ENCODE data around the gene NIPBL. TPM values are rescaled to one million over a fixed set of nuclear protein-coding genes. Genes with fewer than 3 reads are reported as not detected.

Gene NIPBL
- total RNA-seq, 1 experiment from 2014 or later = 48.3 TPM

DNA sequence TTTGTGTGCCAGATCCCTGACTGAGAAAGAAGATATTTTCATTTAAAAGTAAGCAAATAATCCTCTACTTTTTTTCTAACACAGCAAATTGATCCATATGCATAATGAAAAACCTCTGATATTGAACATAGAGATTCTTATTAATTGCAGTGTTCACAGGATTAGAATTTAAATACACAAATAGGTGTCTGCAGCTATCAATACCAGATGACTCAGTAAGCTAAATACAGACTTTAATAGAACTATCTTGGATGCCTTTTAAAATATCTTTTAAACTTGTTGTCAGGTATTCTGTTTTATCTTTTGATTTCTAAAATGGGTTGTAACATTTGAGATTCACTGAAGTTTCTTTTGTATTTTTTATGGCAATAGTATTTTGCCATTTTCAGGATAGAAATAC, 43.1 kb downstream of the NIPBL start (continued):
- TF ChIP-seq, protein P1, sequence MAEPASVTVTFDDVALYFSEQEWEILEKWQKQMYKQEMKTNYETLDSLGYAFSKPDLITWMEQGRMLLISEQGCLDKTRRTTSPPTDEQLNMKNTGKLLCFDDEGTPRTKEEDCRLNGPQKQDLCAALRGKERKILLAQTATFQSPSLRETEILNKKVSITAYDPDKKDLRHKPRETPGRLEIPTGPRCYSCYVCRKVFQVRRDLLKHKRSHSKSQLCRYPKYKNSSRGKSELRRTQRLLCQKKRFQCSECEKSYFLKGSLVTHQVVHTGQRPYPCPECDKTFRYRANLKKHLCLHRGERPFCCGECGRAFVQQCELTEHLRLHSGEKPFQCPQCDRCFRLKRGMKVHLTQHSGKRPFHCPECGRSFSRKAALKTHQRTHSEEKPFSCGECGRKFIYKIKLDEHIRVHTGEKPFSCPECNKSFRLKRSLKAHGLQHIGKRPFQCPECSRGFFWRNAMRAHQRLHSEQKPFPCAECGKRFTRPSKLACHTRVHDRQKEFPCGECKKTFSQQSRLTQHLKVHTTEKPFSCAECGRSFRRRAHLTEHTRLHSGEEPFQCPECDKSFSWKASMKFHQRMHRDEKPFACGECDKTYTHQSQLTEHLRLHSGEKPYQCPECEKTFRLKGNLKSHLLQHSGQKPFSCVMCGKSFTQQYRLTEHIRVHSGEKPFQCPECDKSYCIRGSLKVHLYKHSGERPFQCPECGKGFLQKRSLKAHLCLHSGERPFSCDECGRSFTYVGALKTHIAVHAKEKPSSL (CRISPR knock-in tag; conservative IDR thresholded peaks at IDR 0.05) = no peak

DNA sequence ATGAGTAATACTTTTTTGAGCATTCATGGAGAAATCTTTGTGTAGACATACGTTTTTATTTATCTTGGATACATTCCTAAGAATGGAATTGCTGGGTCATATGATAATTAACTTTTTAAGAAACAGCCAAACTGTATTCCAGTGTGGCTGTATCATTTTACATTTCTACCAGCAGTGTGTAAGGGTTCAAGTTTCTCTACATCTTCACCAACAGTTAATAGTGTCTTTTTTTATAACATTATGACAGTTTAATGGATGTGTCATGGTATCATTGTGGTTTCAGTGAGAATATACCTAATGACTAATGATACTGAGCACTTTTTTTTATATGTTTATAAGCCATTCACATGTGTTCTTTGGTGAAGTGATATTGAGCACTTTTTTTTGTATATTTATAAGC, 52.4 kb downstream of the NIPBL start:
- POLR2A ChIA-PET = no interaction called here
- TF ChIP-seq ZNF138 (CRISPR knock-in tag; conservative IDR thresholded peaks at IDR 0.05) (no peak), ZNF396 (CRISPR knock-in tag; IDR thresholded peaks at IDR 0.05; ENCODE audit: borderline replicate concordance) (no peak), ZNF671 (CRISPR knock-in tag; IDR thresholded peaks at IDR 0.05) (no peak)
- TF ChIP-seq, protein P2, sequence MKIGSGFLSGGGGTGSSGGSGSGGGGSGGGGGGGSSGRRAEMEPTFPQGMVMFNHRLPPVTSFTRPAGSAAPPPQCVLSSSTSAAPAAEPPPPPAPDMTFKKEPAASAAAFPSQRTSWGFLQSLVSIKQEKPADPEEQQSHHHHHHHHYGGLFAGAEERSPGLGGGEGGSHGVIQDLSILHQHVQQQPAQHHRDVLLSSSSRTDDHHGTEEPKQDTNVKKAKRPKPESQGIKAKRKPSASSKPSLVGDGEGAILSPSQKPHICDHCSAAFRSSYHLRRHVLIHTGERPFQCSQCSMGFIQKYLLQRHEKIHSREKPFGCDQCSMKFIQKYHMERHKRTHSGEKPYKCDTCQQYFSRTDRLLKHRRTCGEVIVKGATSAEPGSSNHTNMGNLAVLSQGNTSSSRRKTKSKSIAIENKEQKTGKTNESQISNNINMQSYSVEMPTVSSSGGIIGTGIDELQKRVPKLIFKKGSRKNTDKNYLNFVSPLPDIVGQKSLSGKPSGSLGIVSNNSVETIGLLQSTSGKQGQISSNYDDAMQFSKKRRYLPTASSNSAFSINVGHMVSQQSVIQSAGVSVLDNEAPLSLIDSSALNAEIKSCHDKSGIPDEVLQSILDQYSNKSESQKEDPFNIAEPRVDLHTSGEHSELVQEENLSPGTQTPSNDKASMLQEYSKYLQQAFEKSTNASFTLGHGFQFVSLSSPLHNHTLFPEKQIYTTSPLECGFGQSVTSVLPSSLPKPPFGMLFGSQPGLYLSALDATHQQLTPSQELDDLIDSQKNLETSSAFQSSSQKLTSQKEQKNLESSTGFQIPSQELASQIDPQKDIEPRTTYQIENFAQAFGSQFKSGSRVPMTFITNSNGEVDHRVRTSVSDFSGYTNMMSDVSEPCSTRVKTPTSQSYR (CRISPR knock-in tag; IDR thresholded peaks at IDR 0.05) = no peak
- TF ChIP-seq, protein P3, sequence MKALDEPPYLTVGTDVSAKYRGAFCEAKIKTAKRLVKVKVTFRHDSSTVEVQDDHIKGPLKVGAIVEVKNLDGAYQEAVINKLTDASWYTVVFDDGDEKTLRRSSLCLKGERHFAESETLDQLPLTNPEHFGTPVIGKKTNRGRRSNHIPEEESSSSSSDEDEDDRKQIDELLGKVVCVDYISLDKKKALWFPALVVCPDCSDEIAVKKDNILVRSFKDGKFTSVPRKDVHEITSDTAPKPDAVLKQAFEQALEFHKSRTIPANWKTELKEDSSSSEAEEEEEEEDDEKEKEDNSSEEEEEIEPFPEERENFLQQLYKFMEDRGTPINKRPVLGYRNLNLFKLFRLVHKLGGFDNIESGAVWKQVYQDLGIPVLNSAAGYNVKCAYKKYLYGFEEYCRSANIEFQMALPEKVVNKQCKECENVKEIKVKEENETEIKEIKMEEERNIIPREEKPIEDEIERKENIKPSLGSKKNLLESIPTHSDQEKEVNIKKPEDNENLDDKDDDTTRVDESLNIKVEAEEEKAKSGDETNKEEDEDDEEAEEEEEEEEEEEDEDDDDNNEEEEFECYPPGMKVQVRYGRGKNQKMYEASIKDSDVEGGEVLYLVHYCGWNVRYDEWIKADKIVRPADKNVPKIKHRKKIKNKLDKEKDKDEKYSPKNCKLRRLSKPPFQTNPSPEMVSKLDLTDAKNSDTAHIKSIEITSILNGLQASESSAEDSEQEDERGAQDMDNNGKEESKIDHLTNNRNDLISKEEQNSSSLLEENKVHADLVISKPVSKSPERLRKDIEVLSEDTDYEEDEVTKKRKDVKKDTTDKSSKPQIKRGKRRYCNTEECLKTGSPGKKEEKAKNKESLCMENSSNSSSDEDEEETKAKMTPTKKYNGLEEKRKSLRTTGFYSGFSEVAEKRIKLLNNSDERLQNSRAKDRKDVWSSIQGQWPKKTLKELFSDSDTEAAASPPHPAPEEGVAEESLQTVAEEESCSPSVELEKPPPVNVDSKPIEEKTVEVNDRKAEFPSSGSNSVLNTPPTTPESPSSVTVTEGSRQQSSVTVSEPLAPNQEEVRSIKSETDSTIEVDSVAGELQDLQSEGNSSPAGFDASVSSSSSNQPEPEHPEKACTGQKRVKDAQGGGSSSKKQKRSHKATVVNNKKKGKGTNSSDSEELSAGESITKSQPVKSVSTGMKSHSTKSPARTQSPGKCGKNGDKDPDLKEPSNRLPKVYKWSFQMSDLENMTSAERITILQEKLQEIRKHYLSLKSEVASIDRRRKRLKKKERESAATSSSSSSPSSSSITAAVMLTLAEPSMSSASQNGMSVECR (CRISPR knock-in tag; IDR thresholded peaks at IDR 0.05; ENCODE audit: borderline replicate concordance) = no peak
- ATAC-seq = no peak

DNA sequence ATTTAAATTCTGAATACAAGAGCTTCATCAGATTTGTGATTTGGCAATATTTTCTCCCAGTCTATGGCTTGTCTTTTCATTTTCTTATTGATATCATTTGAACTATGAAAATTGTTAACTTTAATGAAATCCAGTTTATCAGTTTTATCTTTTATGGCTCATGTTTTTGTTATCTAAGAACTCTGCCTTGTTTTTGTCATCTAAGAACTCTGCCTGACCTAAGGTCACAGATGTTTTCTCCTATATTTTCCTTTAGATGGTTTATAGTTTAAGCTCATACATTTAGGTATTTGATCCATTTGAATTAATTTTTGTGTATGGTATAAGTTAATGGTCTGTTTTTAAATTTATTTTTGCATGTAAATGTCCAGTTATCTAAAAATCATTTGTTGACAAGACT, 52.9 kb downstream of the NIPBL start:
- peaks cover 10% of the 10 kb centered on the region for H3K4me1 Mint-ChIP-seq
- ChIA-PET CTCF (no interaction called here), POLR2A (no interaction called here)
- H3K4me3 Mint-ChIP-seq = no peak overlapping the region
- no peaks in the 10 kb centered on the region for H3K27me3 Mint-ChIP-seq (ENCODE audit: low read depth)
- no peaks in the 10 kb centered on the region for H3K36me3 Mint-ChIP-seq
- no peak for DNase-seq (ENCODE audit: low spot score)
- H3K9me3 Mint-ChIP-seq = no peaks in the 10 kb centered on the region
- no peak overlapping the region; the same call in 1 of the 2 replicates for H3K27ac Mint-ChIP-seq
- no peak for ATAC-seq
- TF ChIP-seq NFE2L1 (CRISPR knock-in tag; IDR thresholded peaks at IDR 0.05) = no peak
- TF ChIP-seq GTF2I (CRISPR knock-in tag; conservative IDR thresholded peaks at IDR 0.05) = no peak
- TF ChIP-seq, protein P4, sequence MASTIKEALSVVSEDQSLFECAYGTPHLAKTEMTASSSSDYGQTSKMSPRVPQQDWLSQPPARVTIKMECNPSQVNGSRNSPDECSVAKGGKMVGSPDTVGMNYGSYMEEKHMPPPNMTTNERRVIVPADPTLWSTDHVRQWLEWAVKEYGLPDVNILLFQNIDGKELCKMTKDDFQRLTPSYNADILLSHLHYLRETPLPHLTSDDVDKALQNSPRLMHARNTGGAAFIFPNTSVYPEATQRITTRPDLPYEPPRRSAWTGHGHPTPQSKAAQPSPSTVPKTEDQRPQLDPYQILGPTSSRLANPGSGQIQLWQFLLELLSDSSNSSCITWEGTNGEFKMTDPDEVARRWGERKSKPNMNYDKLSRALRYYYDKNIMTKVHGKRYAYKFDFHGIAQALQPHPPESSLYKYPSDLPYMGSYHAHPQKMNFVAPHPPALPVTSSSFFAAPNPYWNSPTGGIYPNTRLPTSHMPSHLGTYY (CRISPR knock-in tag; IDR thresholded peaks at IDR 0.05) = no peak
- TF ChIP-seq, protein P5, sequence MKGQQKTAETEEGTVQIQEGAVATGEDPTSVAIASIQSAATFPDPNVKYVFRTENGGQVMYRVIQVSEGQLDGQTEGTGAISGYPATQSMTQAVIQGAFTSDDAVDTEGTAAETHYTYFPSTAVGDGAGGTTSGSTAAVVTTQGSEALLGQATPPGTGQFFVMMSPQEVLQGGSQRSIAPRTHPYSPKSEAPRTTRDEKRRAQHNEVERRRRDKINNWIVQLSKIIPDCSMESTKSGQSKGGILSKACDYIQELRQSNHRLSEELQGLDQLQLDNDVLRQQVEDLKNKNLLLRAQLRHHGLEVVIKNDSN (CRISPR knock-in tag; IDR thresholded peaks at IDR 0.05) = no peak
- TF ChIP-seq FOXJ3 (CRISPR knock-in tag; IDR thresholded peaks at IDR 0.05; ENCODE audit: borderline replicate concordance) = no peak
- no peak for TF ChIP-seq ZNF671 (CRISPR knock-in tag; IDR thresholded peaks at IDR 0.05)
- no peak for TF ChIP-seq FOXP1 (CRISPR knock-in tag; IDR thresholded peaks at IDR 0.05; ENCODE audit: borderline replicate concordance)
- TF ChIP-seq, protein P2 (CRISPR knock-in tag; IDR thresholded peaks at IDR 0.05) = no peak
- no peak for TF ChIP-seq CREB1 (CRISPR knock-in tag; IDR thresholded peaks at IDR 0.05)
- no peak for TF ChIP-seq ELF4 (CRISPR knock-in tag; IDR thresholded peaks at IDR 0.05; ENCODE audit: low read depth)
- TF ChIP-seq, protein P6, sequence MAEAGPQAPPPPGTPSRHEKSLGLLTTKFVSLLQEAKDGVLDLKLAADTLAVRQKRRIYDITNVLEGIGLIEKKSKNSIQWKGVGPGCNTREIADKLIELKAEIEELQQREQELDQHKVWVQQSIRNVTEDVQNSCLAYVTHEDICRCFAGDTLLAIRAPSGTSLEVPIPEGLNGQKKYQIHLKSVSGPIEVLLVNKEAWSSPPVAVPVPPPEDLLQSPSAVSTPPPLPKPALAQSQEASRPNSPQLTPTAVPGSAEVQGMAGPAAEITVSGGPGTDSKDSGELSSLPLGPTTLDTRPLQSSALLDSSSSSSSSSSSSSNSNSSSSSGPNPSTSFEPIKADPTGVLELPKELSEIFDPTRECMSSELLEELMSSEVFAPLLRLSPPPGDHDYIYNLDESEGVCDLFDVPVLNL (CRISPR knock-in tag; IDR thresholded peaks at IDR 0.05; ENCODE audit: borderline replicate concordance, low read depth) = no peak

More for the DNA sequence above, 52.4 kb downstream of the NIPBL start:
- Mint-ChIP-seq H3K4me3 (no peak overlapping the region), H3K27me3 (ENCODE audit: low read depth) (no peaks in the 10 kb centered on the region), H3K27ac (no peak overlapping the region; the same call in 1 of the 2 replicates), H3K36me3 (no peaks in the 10 kb centered on the region), H3K4me1 (peaks cover 7% of the 10 kb centered on the region; the same call in 1 of the 2 replicates), H3K9me3 (no peaks in the 10 kb centered on the region)
- DNase-seq (ENCODE audit: low spot score) = no peak
- CTCF ChIA-PET = no interaction called here

All from WTC11 (cell line).